Activated T-helper 17 cell treated with anti-CD3 and anti-CD28 coated beads, Interleukin-2, amount 50 U/mL, for 72 hours (primary cell): Measurements from ENCODE around the gene PRSS56. TPM values are rescaled to one million over a fixed set of nuclear protein-coding genes. Genes with fewer than 3 reads are reported as not detected.
"Not testable (repeated sequence)": the region's sequence is repeated elsewhere in the genome, so short reads cannot be mapped to it uniquely, and the experiment has no call there.

ENCODE experiments used
- ATAC-seq: fragments of 150-1000 bp; cut with Tn5 transposase; replicated peaks from 2 replicates; pipeline ENCODE4 v1.10.0; 2021; ENCODE audit warnings: mild to moderate bottlenecking, moderate library complexity
- H3K27ac Mint-ChIP-seq: one replicate; pipeline ENCODE4 v1.8.0; 2022; ENCODE audit warnings: mixed read lengths
- H3K27me3 Mint-ChIP-seq: one replicate; pipeline ENCODE4 v1.8.0; 2022; ENCODE audit warnings: mixed read lengths
- H3K36me3 Mint-ChIP-seq: one replicate; pipeline ENCODE4 v1.8.0; 2022; ENCODE audit warnings: low read depth, mild to moderate bottlenecking, mixed read lengths
- H3K4me1 Mint-ChIP-seq: one replicate; pipeline ENCODE4 v1.8.0; 2022; ENCODE audit warnings: mixed read lengths
- H3K4me3 Mint-ChIP-seq: one replicate; pipeline ENCODE4 v1.8.0; 2022; ENCODE audit warnings: mild to moderate bottlenecking, mixed read lengths
- H3K9me3 Mint-ChIP-seq: one replicate; pipeline ENCODE4 v1.8.0; 2022; ENCODE audit warnings: mixed read lengths
- total RNA-seq, 2 donors: library from RNA; stranded (reverse); gene quantifications; one replicate each; pipeline ENCODE4 v1.2.3, GENCODE V29; 2022

The PRSS56 gene
- total RNA-seq, 2 donors from 2014 or later: not detected

DNA sequence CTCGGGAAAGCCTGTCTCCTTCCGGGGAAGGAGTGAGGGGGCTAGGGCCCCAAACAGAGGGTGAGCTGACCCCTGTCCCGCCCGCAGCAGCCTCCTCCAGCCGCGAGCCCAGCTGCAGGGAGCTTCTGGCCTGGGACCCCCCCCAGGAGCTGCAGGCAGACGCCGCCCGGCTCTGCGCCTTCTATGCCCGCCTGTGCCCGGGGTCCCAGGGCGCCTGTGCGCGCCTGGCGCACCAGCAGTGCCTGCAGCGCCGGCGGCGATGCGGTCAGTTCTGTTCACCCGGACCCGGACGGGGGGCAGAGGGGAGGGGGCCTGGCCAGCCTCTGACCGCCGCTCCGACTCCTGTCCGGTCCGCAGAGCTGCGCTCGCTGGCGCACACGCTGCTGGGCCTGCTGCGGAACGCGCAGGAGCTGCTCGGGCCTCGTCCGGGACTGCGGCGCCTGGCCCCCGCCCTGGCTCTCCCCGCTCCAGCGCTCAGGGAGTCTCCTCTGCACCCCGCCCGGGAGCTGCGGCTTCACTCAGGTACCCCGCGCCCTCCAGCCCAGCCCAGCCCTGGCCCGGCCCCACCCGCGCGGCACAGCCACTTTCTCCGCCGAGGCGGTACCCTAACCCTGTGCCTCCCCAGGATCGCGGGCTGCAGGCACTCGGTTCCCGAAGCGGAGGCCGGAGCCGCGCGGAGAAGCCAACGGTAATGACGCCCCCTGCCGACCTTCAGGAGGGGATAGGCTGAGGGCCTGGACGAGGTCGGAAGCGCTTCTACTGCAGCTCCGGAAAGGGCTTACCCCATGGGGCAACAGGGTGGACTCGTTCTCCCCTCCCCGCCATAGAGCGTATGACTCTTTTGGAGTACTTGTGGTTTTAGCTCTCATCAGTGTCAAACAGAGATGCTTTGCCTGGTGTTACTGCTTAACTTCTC lies 3.8 kb downstream of the PRSS56 start:
- no peaks in the 10 kb centered on the region for H3K9me3 Mint-ChIP-seq
- no peaks in the 10 kb centered on the region for H3K36me3 Mint-ChIP-seq
- H3K27ac Mint-ChIP-seq: no peak overlapping the region
- peaks cover 4% of the 10 kb centered on the region for H3K4me1 Mint-ChIP-seq
- peaks cover 30% of the 10 kb centered on the region for H3K27me3 Mint-ChIP-seq
- peak; percentile 34 for ATAC-seq
- no peak overlapping the region for H3K4me3 Mint-ChIP-seq

DNA sequence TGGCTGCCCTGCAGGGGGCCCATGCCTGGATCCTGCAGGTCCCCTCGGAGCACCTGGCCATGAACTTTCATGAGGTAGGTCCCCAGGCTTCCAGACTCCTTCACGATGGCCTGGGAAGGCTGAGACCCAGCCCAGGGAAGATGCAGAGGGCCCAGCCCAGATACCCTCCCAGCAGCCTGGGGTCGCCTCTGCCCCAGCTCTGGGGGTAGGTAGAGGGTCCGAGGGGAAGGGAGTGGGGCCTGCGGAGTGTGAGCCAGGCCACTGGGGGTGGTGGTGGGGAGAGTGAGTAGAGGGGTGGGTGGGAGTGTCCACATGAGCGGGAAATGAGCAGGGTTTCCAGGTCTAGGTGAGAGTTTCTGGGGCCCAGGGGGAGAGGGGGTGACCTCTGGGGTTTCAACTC lies 4.6 kb downstream of the PRSS56 start:
- no peak for ATAC-seq
- Mint-ChIP-seq H3K9me3 (no peaks in the 10 kb centered on the region), H3K27me3 (peaks cover 27% of the 10 kb centered on the region), H3K4me3 (no peak overlapping the region), H3K4me1 (peaks cover 6% of the 10 kb centered on the region), H3K36me3 (no peaks in the 10 kb centered on the region), H3K27ac (no peak overlapping the region)

DNA sequence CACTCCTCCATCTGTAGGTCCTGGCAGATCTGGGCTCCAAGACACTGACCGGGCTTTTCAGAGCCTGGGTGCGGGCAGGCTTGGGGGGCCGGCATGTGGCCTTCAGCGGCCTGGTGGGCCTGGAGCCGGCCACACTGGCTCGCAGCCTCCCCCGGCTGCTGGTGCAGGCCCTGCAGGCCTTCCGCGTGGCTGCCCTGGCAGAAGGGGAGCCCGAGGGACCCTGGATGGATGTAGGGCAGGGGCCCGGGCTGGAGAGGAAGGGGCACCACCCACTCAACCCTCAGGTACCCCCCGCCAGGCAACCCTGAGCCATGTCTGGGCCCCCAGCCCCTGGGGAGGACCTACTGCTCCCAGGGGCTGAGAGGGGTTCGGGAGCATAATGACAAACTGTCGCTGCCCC lies 5.0 kb downstream of the PRSS56 start:
- Mint-ChIP-seq H3K27ac (no peak overlapping the region), H3K4me3 (no peak overlapping the region), H3K9me3 (no peaks in the 10 kb centered on the region), H3K27me3 (peaks cover 27% of the 10 kb centered on the region), H3K4me1 (peaks cover 6% of the 10 kb centered on the region), H3K36me3 (no peaks in the 10 kb centered on the region)
- no peak for ATAC-seq

DNA sequence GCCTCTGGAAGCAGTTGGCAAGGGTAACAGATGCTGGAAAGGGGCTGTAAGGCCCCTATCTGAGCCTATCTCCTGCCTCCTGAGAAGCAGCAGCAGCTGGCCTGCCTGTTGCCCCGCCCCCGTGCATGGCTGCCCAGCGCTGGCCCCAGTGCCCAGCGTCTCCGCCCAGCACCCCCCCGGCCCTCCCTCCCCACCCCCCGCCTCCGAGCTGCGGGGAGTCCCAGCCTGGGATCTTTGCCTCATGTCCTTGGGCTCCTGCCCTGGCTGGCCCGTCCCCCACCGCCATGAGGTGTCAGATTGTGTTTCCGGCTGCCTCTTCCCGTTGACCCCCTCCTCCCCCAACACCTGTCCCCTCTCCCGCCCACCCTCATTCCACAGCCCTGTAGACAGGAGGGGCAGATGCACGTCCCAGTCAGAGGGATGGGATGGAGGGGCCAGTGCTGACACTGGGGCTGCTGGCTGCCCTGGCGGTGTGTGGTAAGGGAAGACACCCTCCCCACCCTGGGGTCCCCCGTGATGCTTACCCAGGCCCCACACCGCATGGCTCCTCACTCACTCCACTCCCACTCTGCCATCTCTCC lies 5.7 kb downstream of the PRSS56 start, which contains the start of gene CHRND:
TSS of gene CHRND (plus strand) at position 370 of the 581 bp plus-strand sequence. CDS start at position 426, 56 bp downstream.
- Mint-ChIP-seq H3K9me3 (no peaks in the 10 kb centered on the region), H3K36me3 (no peaks in the 10 kb centered on the region), H3K4me3 (no peak within 1 kb of the TSS), H3K4me1 (peaks cover 6% of the 10 kb centered on the region), H3K27ac (no peak within 1 kb of the TSS), H3K27me3 (peaks cover 30% of the 10 kb centered on the region)
- no peak for ATAC-seq

DNA sequence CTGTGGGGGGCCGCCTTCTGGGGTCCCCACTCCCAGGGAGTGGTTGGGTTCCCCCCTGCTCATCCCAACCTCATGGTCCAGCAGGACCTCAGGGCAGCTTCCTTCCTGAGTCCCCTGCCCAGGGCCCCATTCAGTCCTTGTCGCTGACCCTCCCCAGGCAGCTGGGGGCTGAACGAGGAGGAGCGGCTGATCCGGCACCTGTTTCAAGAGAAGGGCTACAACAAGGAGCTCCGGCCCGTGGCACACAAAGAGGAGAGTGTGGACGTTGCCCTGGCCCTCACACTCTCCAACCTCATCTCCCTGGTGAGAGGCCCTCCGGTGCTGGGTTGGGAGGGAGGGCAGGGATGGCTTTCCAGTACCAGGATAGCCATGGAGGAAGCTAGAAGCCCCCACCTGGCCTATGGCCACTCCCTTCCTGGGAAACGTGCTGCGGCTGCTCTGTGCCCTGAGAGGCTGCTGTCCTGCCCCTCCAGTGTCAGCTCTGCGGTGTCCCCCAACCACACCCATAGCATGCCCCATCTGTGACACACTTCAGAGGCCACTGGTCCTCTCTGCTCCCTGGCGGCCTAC lies 6.3 kb downstream of the PRSS56 start:
- Mint-ChIP-seq H3K4me3 (no peak overlapping the region), H3K27me3 (peaks cover 32% of the 10 kb centered on the region), H3K36me3 (no peaks in the 10 kb centered on the region), H3K9me3 (no peaks in the 10 kb centered on the region), H3K27ac (no peak overlapping the region), H3K4me1 (peaks cover 6% of the 10 kb centered on the region)
- ATAC-seq: no peak

DNA sequence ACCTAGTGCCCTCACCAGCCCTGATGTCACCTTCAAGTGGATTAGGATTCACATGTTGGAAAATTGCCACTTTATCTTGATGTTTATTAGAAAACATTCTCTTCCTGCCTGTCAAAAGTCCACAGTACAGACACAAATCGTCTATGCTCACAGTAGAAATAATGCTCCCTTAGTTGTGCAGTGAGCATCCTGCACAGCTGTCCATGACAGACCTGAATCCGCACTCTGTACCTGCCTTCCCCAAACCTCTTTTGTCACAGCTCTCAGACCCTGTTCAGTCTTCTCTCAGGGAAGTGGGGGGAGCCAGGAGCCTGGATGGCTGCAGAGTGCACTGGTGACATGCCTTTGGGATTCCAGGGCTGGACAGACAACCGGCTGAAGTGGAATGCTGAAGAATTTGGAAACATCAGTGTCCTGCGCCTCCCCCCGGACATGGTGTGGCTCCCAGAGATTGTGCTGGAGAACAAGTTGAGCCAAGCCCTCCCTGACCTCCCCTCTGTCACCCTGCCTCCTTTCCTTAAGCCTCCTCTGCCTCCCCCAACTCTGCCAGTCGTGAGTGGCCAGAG lies 7.8 kb downstream of the PRSS56 start:
- ATAC-seq: no peak
- peaks cover 35% of the 10 kb centered on the region for H3K27me3 Mint-ChIP-seq
- H3K9me3 Mint-ChIP-seq: no peaks in the 10 kb centered on the region
- no peaks in the 10 kb centered on the region for H3K36me3 Mint-ChIP-seq
- H3K27ac Mint-ChIP-seq: no peak overlapping the region
- H3K4me3 Mint-ChIP-seq: no peak overlapping the region
- H3K4me1 Mint-ChIP-seq: peaks cover 6% of the 10 kb centered on the region

DNA sequence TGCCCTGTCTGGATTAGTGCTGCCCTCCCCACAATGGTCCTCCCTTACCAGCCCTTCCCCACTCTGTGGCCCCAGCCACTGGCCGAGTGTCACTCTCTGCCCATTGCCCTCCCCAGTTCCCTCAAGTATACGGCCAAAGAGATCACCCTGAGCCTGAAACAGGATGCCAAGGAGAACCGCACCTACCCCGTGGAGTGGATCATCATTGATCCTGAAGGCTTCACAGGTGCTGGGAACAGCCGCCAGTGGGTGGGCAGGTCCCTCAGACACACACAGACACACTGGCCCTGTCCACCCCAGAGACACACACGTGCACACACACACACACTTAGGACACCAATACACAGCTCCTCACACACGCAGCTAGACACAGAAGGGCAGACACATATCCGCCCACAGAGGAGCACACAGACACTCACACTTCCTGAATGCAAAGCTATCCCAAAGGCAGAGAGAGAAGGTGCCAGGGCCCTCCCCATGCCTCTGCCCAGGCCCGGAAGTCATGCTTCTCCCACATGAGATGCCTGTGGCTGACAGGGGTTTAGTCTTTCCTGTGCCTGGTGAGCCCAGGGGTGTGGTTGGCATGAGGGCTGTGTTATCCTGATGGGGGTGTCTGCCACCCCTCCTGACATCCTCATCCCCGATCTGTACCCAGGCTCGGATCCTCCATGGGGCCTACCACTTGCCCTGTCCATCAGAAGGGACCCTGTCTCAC lies 8.7 kb downstream of the PRSS56 start:
- Mint-ChIP-seq H3K27ac (peak overlapping the region; percentile 54), H3K9me3 (no peaks in the 10 kb centered on the region), H3K27me3 (peaks cover 30% of the 10 kb centered on the region), H3K4me1 (peaks cover 6% of the 10 kb centered on the region), H3K4me3 (no peak overlapping the region), H3K36me3 (no peaks in the 10 kb centered on the region)
- ATAC-seq: peak; percentile 54

DNA sequence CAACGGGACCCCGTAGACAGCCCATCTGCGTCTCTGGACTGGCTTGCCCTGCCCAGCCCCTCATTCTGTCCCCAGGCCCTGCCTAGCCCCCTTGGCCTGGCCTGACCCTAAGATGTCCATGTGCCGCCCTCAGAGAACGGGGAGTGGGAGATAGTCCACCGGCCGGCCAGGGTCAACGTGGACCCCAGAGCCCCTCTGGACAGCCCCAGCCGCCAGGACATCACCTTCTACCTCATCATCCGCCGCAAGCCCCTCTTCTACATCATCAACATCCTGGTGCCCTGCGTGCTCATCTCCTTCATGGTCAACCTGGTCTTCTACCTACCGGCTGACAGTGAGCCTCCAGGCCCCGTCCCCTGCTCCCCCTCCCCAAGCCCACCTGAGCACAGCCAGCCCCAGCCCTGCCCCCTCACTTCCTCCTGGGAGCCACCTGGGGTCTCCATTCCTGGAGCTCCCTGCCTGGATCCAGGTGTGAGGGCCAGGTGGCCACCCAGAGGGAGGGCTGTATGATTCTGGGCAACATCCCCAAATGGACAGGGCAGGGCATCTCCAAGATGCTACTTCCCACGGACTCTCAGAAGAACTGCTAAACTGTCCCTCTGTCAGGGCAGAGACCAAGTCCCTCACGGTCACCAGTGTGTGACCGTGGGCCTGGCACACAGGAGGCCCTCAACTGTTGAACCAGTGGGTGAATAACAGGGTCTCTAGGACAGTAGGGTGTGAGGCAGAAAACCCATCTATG lies 9.8 kb downstream of the PRSS56 start:
- peaks cover 26% of the 10 kb centered on the region for H3K27me3 Mint-ChIP-seq
- H3K27ac Mint-ChIP-seq: no peak overlapping the region
- no peaks in the 10 kb centered on the region for H3K9me3 Mint-ChIP-seq
- ATAC-seq: no peak
- H3K4me3 Mint-ChIP-seq: no peak overlapping the region
- H3K36me3 Mint-ChIP-seq: no peaks in the 10 kb centered on the region
- peaks cover 6% of the 10 kb centered on the region for H3K4me1 Mint-ChIP-seq

DNA sequence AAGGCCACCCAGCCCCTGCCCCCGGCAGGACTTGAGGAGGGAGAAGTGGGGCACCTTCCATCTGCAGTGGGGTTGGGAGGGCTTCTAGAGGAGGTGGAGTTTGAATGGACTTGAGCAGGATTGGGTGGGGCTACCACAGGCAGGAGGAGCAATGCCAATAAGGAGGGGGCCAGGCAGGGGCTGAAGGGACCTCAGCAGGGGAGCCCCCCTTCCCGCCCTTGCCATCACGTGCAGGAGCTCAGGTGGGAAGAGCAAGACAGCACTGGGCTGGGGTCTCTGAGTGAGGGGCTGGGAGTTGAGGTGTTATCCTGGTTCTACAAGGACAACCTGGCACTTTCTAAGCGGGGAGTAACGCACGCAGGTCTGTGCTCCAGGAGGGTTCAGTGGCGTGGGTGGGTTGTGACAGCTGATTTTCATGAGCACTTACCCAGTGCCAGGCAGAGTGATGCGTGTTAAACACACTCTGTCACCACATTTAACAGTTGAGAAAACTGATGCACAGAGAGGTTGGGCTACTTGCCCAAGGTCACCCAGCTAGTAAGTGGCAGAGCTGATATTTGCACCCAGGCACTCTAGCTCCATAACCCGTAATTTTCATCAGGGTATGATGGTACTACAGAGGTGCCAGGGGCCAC lies 10.6 kb downstream of the PRSS56 start:
- Mint-ChIP-seq H3K27ac (no peak overlapping the region), H3K4me1 (peaks cover 6% of the 10 kb centered on the region), H3K27me3 (peaks cover 26% of the 10 kb centered on the region), H3K9me3 (no peaks in the 10 kb centered on the region), H3K4me3 (no peak overlapping the region), H3K36me3 (no peaks in the 10 kb centered on the region)
- no peak for ATAC-seq

DNA sequence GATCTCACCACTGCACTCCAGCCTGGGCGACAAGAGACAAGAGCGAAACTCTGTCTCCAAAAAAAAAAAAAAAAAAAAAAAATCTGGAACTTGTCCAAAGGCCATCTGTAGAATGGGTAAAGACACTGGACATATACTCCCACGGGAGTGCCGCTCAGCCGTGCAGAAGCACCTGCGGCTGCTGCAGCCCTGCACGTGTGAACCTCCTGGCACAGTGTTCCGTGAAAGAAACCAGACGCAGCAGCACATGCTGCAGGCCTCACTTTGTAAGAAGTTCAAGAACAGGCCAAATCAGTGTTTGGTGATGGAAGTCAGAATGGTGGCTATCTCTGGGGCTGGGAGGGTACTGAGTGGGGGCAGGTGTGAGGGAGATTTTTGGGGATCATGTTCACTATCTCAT lies 12.2 kb downstream of the PRSS56 start:
- Mint-ChIP-seq H3K27me3 (peaks cover 23% of the 10 kb centered on the region), H3K36me3 (no peaks in the 10 kb centered on the region), H3K9me3 (no peaks in the 10 kb centered on the region), H3K4me1 (peaks cover 6% of the 10 kb centered on the region), H3K4me3 (no peak overlapping the region), H3K27ac (no peak overlapping the region)
- ATAC-seq: no peak

DNA sequence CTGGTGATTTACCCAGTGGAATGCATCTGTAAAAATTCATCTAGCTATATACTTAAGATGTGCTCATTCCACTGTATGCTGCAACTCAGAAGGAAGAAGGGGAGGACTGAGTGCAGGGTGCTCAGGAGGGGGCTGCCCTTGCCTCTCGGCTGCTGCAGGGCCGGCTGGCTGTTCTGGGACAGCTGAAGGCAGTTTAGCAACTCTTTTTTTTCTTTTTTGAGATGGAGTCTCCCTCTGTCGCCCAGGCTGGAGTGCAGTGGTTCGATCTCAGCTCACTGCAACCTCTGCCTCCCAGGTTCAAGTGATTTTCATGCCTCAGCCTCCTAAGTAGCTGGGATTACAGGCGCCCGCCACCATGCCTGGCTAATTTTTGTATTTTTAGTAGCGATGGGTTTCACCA lies 12.6 kb downstream of the PRSS56 start:
- H3K36me3 Mint-ChIP-seq, H3K4me3 Mint-ChIP-seq, H3K27ac Mint-ChIP-seq, H3K4me1 Mint-ChIP-seq, H3K9me3 Mint-ChIP-seq, ATAC-seq: not testable (repeated sequence)
- H3K27me3 Mint-ChIP-seq: peaks cover 22% of the 10 kb centered on the region

DNA sequence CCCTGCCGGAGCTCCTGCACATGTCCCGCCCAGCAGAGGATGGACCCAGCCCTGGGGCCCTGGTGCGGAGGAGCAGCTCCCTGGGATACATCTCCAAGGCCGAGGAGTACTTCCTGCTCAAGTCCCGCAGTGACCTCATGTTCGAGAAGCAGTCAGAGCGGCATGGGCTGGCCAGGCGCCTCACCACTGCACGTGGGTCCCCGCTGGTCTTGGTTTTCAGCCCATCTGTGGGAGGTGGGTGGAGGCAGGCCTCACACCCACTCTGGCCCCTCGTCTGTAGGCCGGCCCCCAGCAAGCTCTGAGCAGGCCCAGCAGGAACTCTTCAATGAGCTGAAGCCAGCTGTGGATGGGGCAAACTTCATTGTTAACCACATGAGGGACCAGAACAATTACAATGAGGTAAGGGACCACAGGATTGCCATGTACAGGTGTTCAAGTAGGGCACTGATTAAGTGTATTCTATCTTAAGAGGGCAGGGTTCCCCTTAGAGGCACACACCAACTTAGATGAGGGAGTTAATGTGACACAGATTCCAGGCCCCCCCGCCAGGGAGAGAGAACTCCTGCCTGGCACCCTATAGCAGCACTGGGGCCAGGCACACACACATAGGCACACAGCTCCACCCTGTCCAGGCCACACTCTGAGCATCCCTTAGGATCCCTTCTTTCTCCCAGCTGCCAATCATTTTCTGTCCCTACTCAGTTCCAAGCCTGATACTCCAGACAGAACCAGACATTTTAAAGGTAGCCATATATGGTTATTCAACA lies 13.9 kb downstream of the PRSS56 start:
- Mint-ChIP-seq H3K27me3 (peaks cover 9% of the 10 kb centered on the region), H3K36me3 (no peaks in the 10 kb centered on the region), H3K4me1 (peaks cover under 1% of the 10 kb centered on the region), H3K27ac (no peak overlapping the region), H3K4me3 (no peak overlapping the region), H3K9me3 (no peaks in the 10 kb centered on the region)
- ATAC-seq: no peak
